ENCODE data around the gene MACROD2.

- no peak for TF ChIP-seq CTCF (IDR thresholded peaks at IDR 0.05)
- TF ChIP-seq POLR2A (IDR thresholded peaks at IDR 0.05), result no peak
- no peak for TF ChIP-seq EP300 (IDR thresholded peaks at IDR 0.05)
Measured at GRCh38 chr20:14375416-14375985, 380.2 kb downstream of the MACROD2 start.

Measured in tibial nerve (tissue), 4 donors.